RCC 7860 (cell line): Measurements from ENCODE around the gene RCL1.
"Not testable (repeated sequence)": the region's sequence is repeated elsewhere in the genome, so short reads cannot be mapped to it uniquely, and the experiment has no call there.

Source experiments
- DNase-seq: peaks from one replicate; pipeline ENCODE4 v3.0.0-alpha.2; 2015; ENCODE audit warnings: low spot score
- FAIRE-seq: peaks from 2 replicates; lab custom pipeline; 2012; peaks lifted over from hg19 to GRCh38; lab: Jason Lieb, UNC

The RCL1 gene

GRCh38 chr9:4864698-4865097 is 72.0 kb downstream of the RCL1 start:
- DNase-seq (no peak), FAIRE-seq (no peak)

DNA sequence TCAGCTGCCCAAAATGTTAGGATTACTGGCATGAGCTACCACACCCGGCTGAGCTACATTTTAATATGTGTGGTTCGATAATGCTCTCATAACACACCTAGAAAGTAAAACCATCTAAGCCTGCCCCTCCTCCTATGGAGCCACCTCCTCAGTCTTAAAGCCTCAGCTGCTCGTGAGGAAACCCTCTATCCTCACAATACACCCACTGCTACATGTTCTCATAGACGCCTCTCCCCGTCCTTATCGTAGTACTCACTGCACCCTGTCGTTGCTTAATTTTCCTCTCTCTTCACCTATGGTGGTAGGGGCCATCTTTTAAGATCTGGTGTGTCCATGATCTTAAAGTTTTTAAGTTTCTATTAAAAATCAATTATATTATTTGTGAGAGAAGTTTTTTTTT is 72.9 kb downstream of the RCL1 start:
- FAIRE-seq: no peak
- DNase-seq: no peak

DNA sequence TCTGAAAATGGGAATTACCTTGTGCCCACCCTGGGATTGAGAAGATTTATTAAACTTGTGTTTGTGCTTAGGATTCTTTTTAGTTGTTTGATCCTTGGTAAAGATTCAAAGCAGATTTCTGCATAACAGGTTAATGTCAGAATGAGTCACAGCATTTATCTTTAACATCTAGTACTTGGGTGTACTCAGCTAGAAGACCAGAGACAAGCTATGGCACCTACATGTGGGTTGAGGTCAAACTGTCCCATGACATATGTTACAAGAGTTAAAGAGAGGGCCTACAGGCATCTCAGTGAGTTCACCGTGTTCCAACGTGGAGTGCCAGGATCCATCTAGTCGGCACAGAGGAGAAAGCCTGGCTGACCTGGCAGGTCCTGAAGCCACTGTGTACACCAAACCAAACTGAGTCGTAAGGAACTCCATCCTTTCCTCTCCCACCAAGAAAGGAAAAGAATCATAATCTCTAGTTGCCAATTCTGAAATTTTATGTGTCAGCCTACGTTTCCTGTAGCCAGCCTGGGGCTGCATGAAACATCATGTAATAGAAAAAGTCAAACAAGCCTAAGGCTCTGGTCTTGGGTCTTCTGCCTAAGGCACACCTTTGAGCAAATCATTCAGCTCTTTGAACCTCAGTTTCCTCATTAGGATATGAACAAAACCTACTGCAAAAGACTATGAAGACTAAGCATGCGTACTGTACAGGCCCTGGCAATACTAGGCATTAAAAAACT is 73.7 kb downstream of the RCL1 start:
- no peak for FAIRE-seq
- no peak for DNase-seq

DNA sequence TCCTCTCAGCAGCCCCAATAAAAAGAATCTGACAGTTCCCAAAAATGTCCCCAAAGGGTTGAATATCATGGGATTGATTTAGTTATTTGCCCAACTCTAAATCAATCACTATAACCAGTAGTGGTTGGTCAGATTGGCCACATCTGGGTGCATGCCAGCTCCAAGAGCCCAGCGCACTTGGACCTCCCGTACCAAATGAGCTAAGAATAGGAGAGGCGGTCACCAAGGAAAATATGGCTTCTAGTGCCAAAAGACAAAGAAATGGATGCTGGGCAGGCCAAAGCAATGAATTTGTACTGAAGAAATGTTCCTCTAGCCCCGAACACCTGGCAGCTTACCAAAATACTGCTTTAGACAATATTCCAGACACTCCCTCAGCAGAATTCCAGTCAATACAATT is 80.3 kb downstream of the RCL1 start:
- DNase-seq (no peak), FAIRE-seq (no peak)

DNA sequence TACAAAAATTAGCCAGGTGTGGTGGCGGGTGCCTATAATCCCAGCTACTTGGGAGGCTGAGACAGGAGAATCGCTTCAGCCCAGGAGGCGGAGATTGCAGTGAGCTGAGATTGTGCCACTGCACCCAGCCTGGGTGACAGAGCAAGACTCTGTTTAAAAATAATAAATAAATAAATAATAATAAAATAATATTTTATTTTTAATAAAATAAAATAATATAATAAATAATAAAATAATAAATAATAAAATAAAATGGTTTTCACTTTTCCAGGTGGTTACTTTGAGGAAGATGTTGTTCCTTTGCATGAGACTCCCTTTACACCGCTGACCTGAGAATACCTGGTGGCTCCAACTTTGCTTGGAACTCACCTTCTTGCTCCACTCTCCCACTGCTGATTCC is 82.8 kb downstream of the RCL1 start:
- FAIRE-seq: no peak
- no peak for DNase-seq

GRCh38 chr9:4879115-4879558 is 86.4 kb downstream of the RCL1 start:
- DNase-seq (no peak), FAIRE-seq (no peak)

DNA sequence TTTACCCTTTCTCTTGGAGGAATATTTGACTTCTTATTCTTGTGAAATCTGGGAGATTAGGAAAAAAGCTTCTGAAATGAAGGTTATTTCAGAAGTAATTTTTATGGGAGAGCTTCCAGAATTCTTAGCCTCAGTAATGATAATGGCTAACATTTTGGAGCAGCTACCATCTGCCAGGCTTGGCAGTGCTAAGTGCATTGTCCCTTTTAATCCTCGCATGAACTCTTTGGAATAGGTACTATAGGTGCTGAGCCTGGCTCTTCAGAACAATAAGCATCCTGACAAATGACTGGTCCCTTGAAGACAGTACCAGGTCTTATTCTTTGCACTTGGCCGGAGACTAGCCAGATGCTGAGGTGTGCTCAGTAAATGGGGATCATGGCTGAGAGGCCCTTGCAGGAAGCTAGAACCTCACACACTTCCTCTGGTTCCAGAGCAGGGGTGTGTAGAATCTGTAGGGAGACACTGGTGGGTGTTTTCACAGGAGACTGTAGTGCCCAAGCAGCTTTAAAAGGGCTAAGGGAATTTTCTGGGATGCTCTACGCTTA is 90.7 kb downstream of the RCL1 start:
- DNase-seq (no peak), FAIRE-seq (no peak)

DNA sequence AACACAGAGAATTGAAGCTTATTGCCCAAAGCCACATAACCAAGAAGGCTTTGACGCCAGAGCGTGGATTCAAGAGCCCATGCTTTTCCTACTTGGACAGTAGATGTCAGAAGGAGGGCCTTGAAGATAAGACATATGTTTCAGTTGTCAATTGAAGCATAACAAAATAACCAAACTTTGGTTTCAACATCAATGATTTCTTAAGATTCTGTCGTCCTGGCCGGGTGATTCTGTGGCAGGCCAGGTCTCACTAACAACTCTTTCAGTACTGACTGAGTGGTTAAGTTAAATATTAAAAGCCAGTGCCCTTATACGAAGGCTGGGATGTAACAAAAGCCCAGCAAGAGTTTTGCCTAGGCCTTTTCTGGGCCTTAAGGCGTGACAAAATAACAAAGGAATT is 94.0 kb downstream of the RCL1 start:
- peak; percentile 76 for DNase-seq
- peak; percentile 98 for FAIRE-seq

GRCh38 chr9:4887556-4887955 is 94.8 kb downstream of the RCL1 start:
- peak; percentile 81 for FAIRE-seq
- DNase-seq: peak; percentile 26

- FAIRE-seq: no peak
These were observed 97.5 kb downstream of the RCL1 start for GRCh38 chr9:4890242-4890641.

GRCh38 chr9:4890929-4891328 is 98.2 kb downstream of the RCL1 start:
- no peak for FAIRE-seq
- DNase-seq: no peak

More at GRCh38 chr9:4890242-4890641, 97.5 kb downstream of the RCL1 start:
- DNase-seq: no peak

GRCh38 chr9:4891674-4892073 is 98.9 kb downstream of the RCL1 start:
- no peak for DNase-seq
- FAIRE-seq: no peak

GRCh38 chr9:4892501-4893194 is 99.9 kb downstream of the RCL1 start:
- no peak for DNase-seq
- no peak for FAIRE-seq

DNA sequence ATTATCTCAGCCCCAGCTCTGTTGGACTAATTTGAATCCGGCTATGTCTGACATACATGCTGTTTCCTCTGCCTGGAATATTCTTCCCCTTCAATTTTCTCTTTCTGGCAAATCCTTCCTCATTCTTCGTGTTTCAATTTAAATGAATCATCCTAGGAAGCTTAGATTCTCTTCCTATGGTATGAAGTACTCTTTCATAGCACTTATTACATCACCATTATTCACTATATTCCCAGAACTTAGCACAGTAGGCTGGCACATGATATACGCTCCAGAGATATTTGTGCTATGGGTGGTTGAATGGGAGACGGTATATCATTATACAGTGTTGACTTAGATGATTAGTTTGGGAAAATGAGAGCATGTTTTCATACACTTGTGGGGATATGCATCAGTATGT is 101.3 kb downstream of the RCL1 start:
- FAIRE-seq: no peak
- DNase-seq: peak; percentile 46

DNA sequence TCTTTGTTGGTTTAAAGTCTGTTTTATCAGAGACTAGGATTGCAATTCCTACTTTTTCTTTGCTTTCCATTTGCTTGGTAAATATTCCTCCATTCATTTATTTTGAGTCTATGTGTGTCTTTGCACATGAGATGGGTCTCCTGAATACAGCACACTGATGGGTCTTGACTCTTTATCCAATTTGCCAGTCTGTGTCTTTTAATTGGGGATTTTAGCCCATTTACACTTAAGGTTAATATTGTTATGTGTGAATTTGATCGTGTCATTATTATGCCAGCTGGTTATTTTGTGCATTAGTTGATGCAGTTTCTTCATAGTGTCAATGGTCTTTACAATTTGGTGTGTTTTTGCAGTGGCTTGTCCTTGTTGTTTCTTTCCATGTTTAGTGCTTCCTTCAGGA is 107.1 kb downstream of the RCL1 start:
- DNase-seq, FAIRE-seq: not testable (repeated sequence)

DNA sequence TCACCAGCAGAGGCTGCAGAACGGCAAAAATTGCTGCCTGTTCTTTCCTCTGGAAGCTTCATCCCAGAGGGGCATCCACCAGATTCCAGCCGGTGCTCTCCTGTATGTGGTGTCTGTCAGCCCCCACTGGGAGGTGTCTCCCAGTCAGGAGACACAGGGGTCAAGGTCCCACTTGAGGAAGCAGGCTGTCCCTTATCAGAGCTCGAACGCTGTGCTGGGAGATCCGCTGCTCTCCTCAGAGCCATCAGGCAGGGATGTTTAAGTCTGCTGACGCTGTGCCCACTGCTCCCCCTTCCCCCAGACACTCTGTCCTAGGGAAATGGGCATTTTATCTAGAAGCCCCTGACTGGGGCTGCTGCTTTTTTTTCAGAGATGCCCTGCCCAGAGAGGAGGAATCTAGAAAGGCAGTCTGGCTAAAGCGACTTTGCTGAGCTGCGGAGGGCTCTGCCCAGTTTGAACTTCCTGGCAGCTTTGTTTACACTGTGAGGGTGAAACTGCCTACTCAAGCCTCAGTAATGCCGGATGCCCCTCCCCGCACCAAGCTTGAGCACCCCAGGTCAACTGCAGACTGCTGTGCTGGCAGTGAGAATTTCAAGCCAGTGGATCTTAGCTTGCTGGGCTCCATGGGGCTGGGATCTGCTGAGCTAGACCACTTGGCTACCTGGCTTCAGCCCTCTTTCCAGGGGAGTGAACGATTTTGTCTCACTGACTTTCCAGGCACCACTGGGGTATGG is 108.8 kb downstream of the RCL1 start:
- DNase-seq: peak; percentile 54
- FAIRE-seq: not testable (repeated sequence)

DNA sequence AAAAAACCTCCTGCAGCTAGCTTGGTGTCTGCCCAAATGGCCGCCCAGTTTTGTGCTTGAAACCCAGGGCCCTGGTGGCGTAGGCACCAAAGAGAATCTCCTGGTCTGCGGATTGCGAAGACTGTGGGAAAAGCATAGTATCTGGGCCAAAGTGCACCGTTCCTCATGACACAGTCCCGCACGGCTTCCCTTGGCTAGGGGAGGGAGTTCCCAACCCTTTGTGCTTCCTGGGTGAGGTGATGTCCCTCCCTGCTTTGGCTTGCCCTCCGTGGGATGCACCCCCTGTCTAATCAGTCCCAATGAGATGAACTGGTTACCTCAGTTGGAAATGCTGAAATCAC is 109.4 kb downstream of the RCL1 start:
- DNase-seq: no peak
- no peak for FAIRE-seq

- DNase-seq (no peak), FAIRE-seq (no peak)
These were observed 111.8 kb downstream of the RCL1 start for GRCh38 chr9:4904322-4905134.

DNA sequence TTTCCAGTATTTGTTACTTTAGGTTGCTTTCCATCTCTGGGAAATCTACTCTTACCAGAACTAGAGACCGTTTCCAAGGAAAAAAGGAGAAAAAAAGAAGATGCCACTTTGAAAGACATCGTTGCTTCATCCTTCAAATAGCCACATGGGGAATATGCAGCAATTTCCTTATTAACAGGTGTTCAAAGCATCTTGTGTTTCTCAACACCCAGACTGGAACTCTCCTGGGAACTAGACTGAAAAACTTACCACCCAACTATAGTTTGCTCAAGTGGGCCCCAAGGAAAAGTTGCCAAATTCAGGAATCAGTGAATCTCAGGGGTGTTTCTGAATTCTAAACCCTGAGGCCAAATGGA is 112.4 kb downstream of the RCL1 start:
- FAIRE-seq: no peak
- DNase-seq: no peak
